ENCODE measurements around the gene ATP5IF1. TPM values are rescaled to one million over a fixed set of nuclear protein-coding genes. Genes with fewer than 3 reads are reported as not detected.

Gene ATP5IF1
- total and polyA plus RNA-seq, 3 donors from 2014 or later: 259 to 702 (median 345) TPM

DNA sequence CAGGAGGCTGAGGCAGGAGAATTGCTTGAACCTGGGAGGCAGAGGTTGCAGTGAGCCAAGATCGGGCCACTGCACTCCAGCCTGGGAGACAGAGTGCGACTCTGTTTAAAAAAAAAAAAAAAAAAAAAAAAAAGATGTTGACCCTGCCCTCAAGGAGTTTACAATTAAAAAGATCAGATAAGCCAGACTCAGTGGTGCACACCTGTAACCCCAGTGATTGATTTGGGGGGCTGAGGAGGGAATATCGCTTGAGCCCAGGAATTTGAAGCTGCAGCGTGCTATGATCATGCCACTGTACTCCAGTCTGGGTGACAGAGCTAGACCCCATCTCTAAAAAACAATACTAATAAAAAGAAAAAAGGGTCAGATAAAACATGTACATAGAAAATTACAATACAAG is 21.8 kb downstream of the ATP5IF1 start:
- peaks cover 9% of the 10 kb centered on the region for H3K4me1 ChIP-seq
- no peaks in the 10 kb centered on the region for H3K9me3 ChIP-seq
- TF ChIP-seq, protein P1, sequence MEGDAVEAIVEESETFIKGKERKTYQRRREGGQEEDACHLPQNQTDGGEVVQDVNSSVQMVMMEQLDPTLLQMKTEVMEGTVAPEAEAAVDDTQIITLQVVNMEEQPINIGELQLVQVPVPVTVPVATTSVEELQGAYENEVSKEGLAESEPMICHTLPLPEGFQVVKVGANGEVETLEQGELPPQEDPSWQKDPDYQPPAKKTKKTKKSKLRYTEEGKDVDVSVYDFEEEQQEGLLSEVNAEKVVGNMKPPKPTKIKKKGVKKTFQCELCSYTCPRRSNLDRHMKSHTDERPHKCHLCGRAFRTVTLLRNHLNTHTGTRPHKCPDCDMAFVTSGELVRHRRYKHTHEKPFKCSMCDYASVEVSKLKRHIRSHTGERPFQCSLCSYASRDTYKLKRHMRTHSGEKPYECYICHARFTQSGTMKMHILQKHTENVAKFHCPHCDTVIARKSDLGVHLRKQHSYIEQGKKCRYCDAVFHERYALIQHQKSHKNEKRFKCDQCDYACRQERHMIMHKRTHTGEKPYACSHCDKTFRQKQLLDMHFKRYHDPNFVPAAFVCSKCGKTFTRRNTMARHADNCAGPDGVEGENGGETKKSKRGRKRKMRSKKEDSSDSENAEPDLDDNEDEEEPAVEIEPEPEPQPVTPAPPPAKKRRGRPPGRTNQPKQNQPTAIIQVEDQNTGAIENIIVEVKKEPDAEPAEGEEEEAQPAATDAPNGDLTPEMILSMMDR (IDR thresholded peaks at IDR 0.05): no peak
- no peak for TF ChIP-seq POLR2A (IDR thresholded peaks at IDR 0.05)
- intact Hi-C loops (cut with DNase I; ENCODE audit: low total_unique reads): no loop called here
- no peak for DNase-seq
- H3K36me3 ChIP-seq (ENCODE audit: low read depth, missing control alignments): no peaks in the 10 kb centered on the region
- no peak overlapping the region for H3K27ac ChIP-seq
- 94 to 100% methylated on average over 4 of the region's 4 CpGs for WGBS, 2 donors
- H3K27me3 ChIP-seq: no peaks in the 10 kb centered on the region
- H3K4me3 ChIP-seq: no peak overlapping the region

GRCh38 chr1:28258628-28259251 is 22.8 kb downstream of the ATP5IF1 start:
- Histone ChIP-seq H3K27ac (no peak overlapping the region), H3K9me3 (no peaks in the 10 kb centered on the region), H3K27me3 (no peaks in the 10 kb centered on the region), H3K4me1 (peaks cover 13% of the 10 kb centered on the region), H3K36me3 (ENCODE audit: low read depth, missing control alignments) (no peaks in the 10 kb centered on the region), H3K4me3 (peak overlapping the region; percentile 65 to 98)
- intact Hi-C loops (cut with DNase I; ENCODE audit: low total_unique reads): no loop called here
- WGBS, 2 donors: 1 to 3% methylated on average over 12 of the region's 12 CpGs
- no peak for TF ChIP-seq POLR2A (IDR thresholded peaks at IDR 0.05)
- TF ChIP-seq, protein P1 (IDR thresholded peaks at IDR 0.05): no peak
- peak; percentile 33 for DNase-seq

GRCh38 chr1:28259252-28259933 is 23.5 kb downstream of the ATP5IF1 start, which contains the start of gene SESN2:
Gene SESN2 (plus strand): TSS chr1:28259518. CDS start chr1:28259848, 330 bp downstream.
- intact Hi-C loops (cut with DNase I; ENCODE audit: low total_unique reads): no loop called here
- Histone ChIP-seq H3K4me3 (peak within 1 kb of the TSS; percentile 65 to 98), H3K27me3 (no peaks in the 10 kb centered on the region), H3K9me3 (no peaks in the 10 kb centered on the region), H3K27ac (peak within 1 kb of the TSS; percentile 41 to 91), H3K36me3 (ENCODE audit: low read depth, missing control alignments) (no peaks in the 10 kb centered on the region), H3K4me1 (peaks cover 13% of the 10 kb centered on the region)
- peak; percentile 99 for DNase-seq
- 0% methylated on average over 40 to 54 of the region's 76 CpGs for WGBS, 2 donors
- TF ChIP-seq POLR2A (IDR thresholded peaks at IDR 0.05): peak; percentile 93
- TF ChIP-seq, protein P1 (IDR thresholded peaks at IDR 0.05): no peak

DNA sequence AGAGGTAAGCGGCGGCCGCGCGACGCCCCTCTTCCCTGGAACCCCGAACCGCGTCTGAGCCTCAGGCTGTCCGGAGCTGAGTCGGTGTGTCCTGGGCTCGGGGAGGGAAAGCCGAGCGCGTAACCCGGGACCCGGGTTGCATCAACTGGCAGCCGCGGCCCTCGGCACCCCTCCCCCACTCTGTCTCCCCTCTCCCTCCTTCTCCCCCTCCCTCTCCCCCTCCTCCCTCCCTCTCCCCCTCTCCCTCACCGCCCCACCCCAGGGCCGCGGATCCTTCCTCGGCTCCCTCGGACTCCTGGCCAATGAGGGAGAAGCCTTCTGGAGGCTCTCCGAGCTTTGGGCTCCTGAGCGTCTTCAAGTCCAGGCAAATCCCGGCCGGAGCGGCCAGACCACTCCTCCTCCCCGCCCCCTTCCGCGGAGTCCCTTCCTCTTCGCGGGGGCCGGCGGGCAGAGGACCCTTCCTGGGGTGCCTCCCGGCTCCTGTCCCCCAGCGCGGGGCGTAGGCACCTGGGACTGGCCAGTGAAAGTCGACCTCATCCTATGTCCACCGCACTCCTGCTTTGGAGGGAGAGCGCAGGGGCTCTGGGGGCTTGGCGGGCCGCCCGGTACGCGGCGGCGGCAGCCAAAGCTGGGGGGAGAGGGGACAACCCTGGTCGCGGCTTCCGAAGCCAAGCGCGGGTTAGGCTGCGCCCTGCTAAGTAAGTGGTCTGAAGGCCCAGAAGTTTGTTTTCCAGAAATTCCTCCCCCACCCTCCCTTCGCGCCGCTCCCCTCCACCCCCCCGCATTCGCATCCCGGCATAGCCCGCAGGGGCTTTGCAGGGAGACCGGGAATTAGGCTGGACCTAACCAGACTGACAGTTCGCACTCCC is 24.2 kb downstream of the ATP5IF1 start:
- Histone ChIP-seq H3K27me3 (no peaks in the 10 kb centered on the region), H3K9me3 (no peaks in the 10 kb centered on the region), H3K36me3 (ENCODE audit: low read depth, missing control alignments) (no peaks in the 10 kb centered on the region), H3K27ac (peak overlapping the region; percentile 41 to 91), H3K4me1 (peaks cover 13% of the 10 kb centered on the region), H3K4me3 (peak overlapping the region; percentile 65 to 98)
- intact Hi-C loops (cut with DNase I; ENCODE audit: low total_unique reads): no loop called here
- TF ChIP-seq, protein P1 (IDR thresholded peaks at IDR 0.05): no peak
- no peak for TF ChIP-seq POLR2A (IDR thresholded peaks at IDR 0.05)
- WGBS, 2 donors: 2 to 4% methylated on average over 12 to 64 of the region's 66 CpGs
- DNase-seq: peak; percentile 82
